ENCODE data around the gene ABTB2. TPM values are rescaled to one million over a fixed set of nuclear protein-coding genes. Genes with fewer than 3 reads are reported as not detected.

Gene ABTB2
- polyA plus RNA-seq, 1 donor (not counting 4 experiments of a cell fraction or from before 2014, with no cell fraction given) = 1.0 TPM

DNA sequence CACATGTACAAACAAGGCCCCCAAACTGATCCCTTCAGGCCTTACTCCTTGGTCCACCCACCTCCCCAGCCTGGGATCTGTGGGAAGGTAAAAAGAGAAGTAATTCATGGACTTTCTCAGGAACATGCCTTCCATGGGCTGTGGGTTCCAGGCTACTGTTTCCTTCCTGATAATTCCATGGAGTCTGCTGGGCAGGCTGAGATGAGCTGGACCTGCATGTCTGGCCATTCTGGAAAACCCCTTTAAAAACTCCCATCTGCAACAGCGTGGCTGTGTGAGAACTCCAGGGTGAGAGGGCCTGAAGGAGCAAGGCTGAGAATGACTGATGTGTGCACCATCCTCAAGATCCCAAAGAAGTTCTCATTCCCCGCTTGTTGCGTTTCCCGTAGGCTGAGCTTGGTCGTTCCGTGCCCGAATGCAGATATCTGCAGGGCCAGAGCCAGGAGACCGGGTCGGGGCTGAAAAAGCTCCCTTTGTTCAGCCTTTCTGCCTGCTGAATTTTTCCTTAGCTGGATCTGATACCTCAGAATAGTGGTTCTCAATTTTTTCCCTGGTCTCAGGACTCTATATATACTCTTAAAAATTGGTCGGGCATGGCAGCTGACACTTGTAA, 179.5 kb downstream of the ABTB2 start:
- no peak for FAIRE-seq
- no peak for DNase-seq (ENCODE audit: low read depth, low spot score)
- Histone ChIP-seq H3K27ac (ENCODE audit: control insufficient read depth, insufficient read depth, low read length) (no peak overlapping the region), H4K20me1 (ENCODE audit: control insufficient read depth, extremely low read depth, insufficient read depth, low read length) (no peaks in the 10 kb centered on the region), H3K9ac (ENCODE audit: control insufficient read depth, extremely low read depth, insufficient read depth, low read length) (no peak overlapping the region), H3K9me3 (ENCODE audit: control insufficient read depth, low read depth, low read length) (no peaks in the 10 kb centered on the region), H3K27me3 (ENCODE audit: control insufficient read depth, extremely low read depth, insufficient read depth, low read length) (no peaks in the 10 kb centered on the region), H2AFZ (ENCODE audit: control insufficient read depth, low read length) (no peak overlapping the region), H3K4me1 (ENCODE audit: control insufficient read depth, extremely low read depth, insufficient read depth, low read length) (peaks cover 14% of the 10 kb centered on the region), H3K36me3 (ENCODE audit: control insufficient read depth in 2 of 2, extremely low read depth in 1 of 2, insufficient read depth in 2 of 2, low read length in 2 of 2) (no peaks in the 10 kb centered on the region), H3K4me2 (ENCODE audit: control insufficient read depth, extremely low read depth, insufficient read depth, low read depth, low read length) (no peak overlapping the region), H3K79me2 (ENCODE audit: control insufficient read depth, insufficient read depth, low read length) (no peaks in the 10 kb centered on the region), H3K4me3 (ENCODE audit: control insufficient read depth in 2 of 3, extremely low read depth in 1 of 3, insufficient read depth in 2 of 3, low read depth in 1 of 3, low read length in 3 of 3) (no peak overlapping the region), H3K9me1 (ENCODE audit: control insufficient read depth, extremely low read depth, insufficient read depth, low read length) (no peaks in the 10 kb centered on the region)
- dilution Hi-C loops (cut with MboI; ENCODE audit: extremely low pct_ligation_motif_present, low sequenced_read_pairs) = no loop called here
- TF ChIP-seq, protein P1, sequence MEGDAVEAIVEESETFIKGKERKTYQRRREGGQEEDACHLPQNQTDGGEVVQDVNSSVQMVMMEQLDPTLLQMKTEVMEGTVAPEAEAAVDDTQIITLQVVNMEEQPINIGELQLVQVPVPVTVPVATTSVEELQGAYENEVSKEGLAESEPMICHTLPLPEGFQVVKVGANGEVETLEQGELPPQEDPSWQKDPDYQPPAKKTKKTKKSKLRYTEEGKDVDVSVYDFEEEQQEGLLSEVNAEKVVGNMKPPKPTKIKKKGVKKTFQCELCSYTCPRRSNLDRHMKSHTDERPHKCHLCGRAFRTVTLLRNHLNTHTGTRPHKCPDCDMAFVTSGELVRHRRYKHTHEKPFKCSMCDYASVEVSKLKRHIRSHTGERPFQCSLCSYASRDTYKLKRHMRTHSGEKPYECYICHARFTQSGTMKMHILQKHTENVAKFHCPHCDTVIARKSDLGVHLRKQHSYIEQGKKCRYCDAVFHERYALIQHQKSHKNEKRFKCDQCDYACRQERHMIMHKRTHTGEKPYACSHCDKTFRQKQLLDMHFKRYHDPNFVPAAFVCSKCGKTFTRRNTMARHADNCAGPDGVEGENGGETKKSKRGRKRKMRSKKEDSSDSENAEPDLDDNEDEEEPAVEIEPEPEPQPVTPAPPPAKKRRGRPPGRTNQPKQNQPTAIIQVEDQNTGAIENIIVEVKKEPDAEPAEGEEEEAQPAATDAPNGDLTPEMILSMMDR (optimal IDR thresholded peaks at IDR 0.05 in 1 of 3, IDR thresholded peaks at IDR 0.05 in 1 of 3, conservative IDR thresholded peaks at IDR 0.05 in 1 of 3; ENCODE audit: extremely low read depth in 1 of 3, insufficient read depth in 2 of 3, low read length in 3 of 3) = no peak
- no peak for TF ChIP-seq EZH2 (IDR thresholded peaks at IDR 0.05; ENCODE audit: low read length)

DNA sequence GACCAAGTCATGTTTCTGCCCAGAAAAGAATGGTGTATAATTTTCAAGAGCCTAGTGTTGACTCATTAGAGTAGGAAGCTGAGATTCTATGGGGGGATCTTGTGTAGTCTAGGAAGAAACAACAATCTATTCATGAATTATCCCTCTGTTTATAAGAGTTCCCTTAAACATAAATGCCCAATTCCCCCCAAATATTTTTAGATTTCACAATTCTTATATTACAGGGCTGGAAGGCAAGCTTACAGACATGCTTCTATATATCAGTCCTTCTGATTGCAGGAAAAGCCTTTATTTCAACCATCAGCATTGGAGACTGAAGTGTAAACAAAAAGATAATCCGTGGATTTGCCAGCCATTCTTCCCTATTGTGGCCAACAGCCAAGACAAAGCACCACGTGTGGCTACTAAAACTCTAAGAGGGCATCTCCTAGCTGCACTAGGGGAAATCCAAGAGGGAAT, 181.0 kb downstream of the ABTB2 start:
- Histone ChIP-seq H3K27ac (ENCODE audit: control insufficient read depth, insufficient read depth, low read length) (no peak overlapping the region), H3K9me3 (ENCODE audit: control insufficient read depth, low read depth, low read length) (no peaks in the 10 kb centered on the region), H3K9me1 (ENCODE audit: control insufficient read depth, extremely low read depth, insufficient read depth, low read length) (no peaks in the 10 kb centered on the region), H3K79me2 (ENCODE audit: control insufficient read depth, insufficient read depth, low read length) (no peaks in the 10 kb centered on the region), H3K36me3 (ENCODE audit: control insufficient read depth in 2 of 2, extremely low read depth in 1 of 2, insufficient read depth in 2 of 2, low read length in 2 of 2) (no peaks in the 10 kb centered on the region), H3K27me3 (ENCODE audit: control insufficient read depth, extremely low read depth, insufficient read depth, low read length) (no peaks in the 10 kb centered on the region), H3K4me1 (ENCODE audit: control insufficient read depth, extremely low read depth, insufficient read depth, low read length) (peaks cover 14% of the 10 kb centered on the region), H2AFZ (ENCODE audit: control insufficient read depth, low read length) (no peak overlapping the region), H3K4me3 (ENCODE audit: control insufficient read depth in 2 of 3, extremely low read depth in 1 of 3, insufficient read depth in 2 of 3, low read depth in 1 of 3, low read length in 3 of 3) (no peak overlapping the region), H3K4me2 (ENCODE audit: control insufficient read depth, extremely low read depth, insufficient read depth, low read depth, low read length) (peak overlapping the region; percentile 1), H4K20me1 (ENCODE audit: control insufficient read depth, extremely low read depth, insufficient read depth, low read length) (no peaks in the 10 kb centered on the region), H3K9ac (ENCODE audit: control insufficient read depth, extremely low read depth, insufficient read depth, low read length) (no peak overlapping the region)
- TF ChIP-seq, protein P1 (optimal IDR thresholded peaks at IDR 0.05 in 1 of 3, IDR thresholded peaks at IDR 0.05 in 1 of 3, conservative IDR thresholded peaks at IDR 0.05 in 1 of 3; ENCODE audit: extremely low read depth in 1 of 3, insufficient read depth in 2 of 3, low read length in 3 of 3) = no peak
- no peak for TF ChIP-seq EZH2 (IDR thresholded peaks at IDR 0.05; ENCODE audit: low read length)
- dilution Hi-C loops (cut with MboI; ENCODE audit: extremely low pct_ligation_motif_present, low sequenced_read_pairs) = no loop called here
- DNase-seq (ENCODE audit: low read depth, low spot score) = no peak
- no peak for FAIRE-seq

Measured in keratinocyte (primary cell).